Measurements from ENCODE around the gene NEK6. TPM values are rescaled to one million over a fixed set of nuclear protein-coding genes. Genes with fewer than 3 reads are reported as not detected.

Gene NEK6
- polyA plus RNA-seq, 1 experiment = 128 TPM

- ChIA-PET POLR2A (interaction anchor here (0.6 kb wide), 1 partner anchor 47 kb away, joined by 4 read pairs; no protein-coding TSS in a partner anchor), CTCF (interaction anchor here (1.4 kb wide), 1 partner anchor 62 kb away, joined by 3 read pairs; no protein-coding TSS in a partner anchor)
- no peak overlapping the region for H3K27ac ChIP-seq (ENCODE audit: low read depth, low read length)
- TF ChIP-seq, protein P1, sequence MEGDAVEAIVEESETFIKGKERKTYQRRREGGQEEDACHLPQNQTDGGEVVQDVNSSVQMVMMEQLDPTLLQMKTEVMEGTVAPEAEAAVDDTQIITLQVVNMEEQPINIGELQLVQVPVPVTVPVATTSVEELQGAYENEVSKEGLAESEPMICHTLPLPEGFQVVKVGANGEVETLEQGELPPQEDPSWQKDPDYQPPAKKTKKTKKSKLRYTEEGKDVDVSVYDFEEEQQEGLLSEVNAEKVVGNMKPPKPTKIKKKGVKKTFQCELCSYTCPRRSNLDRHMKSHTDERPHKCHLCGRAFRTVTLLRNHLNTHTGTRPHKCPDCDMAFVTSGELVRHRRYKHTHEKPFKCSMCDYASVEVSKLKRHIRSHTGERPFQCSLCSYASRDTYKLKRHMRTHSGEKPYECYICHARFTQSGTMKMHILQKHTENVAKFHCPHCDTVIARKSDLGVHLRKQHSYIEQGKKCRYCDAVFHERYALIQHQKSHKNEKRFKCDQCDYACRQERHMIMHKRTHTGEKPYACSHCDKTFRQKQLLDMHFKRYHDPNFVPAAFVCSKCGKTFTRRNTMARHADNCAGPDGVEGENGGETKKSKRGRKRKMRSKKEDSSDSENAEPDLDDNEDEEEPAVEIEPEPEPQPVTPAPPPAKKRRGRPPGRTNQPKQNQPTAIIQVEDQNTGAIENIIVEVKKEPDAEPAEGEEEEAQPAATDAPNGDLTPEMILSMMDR (IDR thresholded peaks at IDR 0.05; ENCODE audit: low read depth, low read length) = no peak
- H3K27me3 ChIP-seq (ENCODE audit: control insufficient read depth, insufficient read depth, low read length) = no peaks in the 10 kb centered on the region
- DNase-seq (ENCODE audit: low read depth, low spot score) = no peak
- H3K9me3 ChIP-seq (ENCODE audit: control insufficient read depth, insufficient read depth, low read length) = no peaks in the 10 kb centered on the region
- H3K4me3 ChIP-seq (ENCODE audit: low read depth, low read length) = no peak overlapping the region
Measured at GRCh38 chr9:124356745-124357390, 99.1 kb downstream of the NEK6 start.

- POLR2A ChIA-PET = no interaction called here
- Histone ChIP-seq H3K27ac (ENCODE audit: low read depth, low read length) (peak overlapping the region; percentile 21), H3K4me3 (ENCODE audit: low read depth, low read length) (no peak overlapping the region), H3K9me3 (ENCODE audit: control insufficient read depth, insufficient read depth, low read length) (no peaks in the 10 kb centered on the region), H3K27me3 (ENCODE audit: control insufficient read depth, insufficient read depth, low read length) (no peaks in the 10 kb centered on the region)
- TF ChIP-seq, protein P1 (IDR thresholded peaks at IDR 0.05; ENCODE audit: low read depth, low read length) = peak; percentile 19; the same call in 1 of the 2 replicates
- DNase-seq (ENCODE audit: low read depth, low spot score) = no peak
- CTCF ChIA-PET = interaction anchor here (0.6 to 1.4 kb wide), 3 partner anchors 11 to 235 kb away, joined by 3 read pairs; no protein-coding TSS in a partner anchor
Measured at GRCh38 chr9:124357721-124358361, 100.1 kb downstream of the NEK6 start.

- H3K27me3 ChIP-seq (ENCODE audit: control insufficient read depth, insufficient read depth, low read length) = no peaks in the 10 kb centered on the region
- ChIA-PET CTCF (interaction anchor here (1.0 kb wide), 1 partner anchor 10 kb away, joined by 3 read pairs; no protein-coding TSS in a partner anchor), POLR2A (no interaction called here)
- no peak for DNase-seq (ENCODE audit: low read depth, low spot score)
- H3K4me3 ChIP-seq (ENCODE audit: low read depth, low read length) = no peak overlapping the region
- H3K9me3 ChIP-seq (ENCODE audit: control insufficient read depth, insufficient read depth, low read length) = no peaks in the 10 kb centered on the region
- TF ChIP-seq, protein P1 (IDR thresholded peaks at IDR 0.05; ENCODE audit: low read depth, low read length) = no peak
- H3K27ac ChIP-seq (ENCODE audit: low read depth, low read length) = no peak overlapping the region
Measured at GRCh38 chr9:124358631-124359030, 100.9 kb downstream of the NEK6 start.

- Histone ChIP-seq H3K27me3 (ENCODE audit: control insufficient read depth, insufficient read depth, low read length) (no peaks in the 10 kb centered on the region), H3K9me3 (ENCODE audit: control insufficient read depth, insufficient read depth, low read length) (no peaks in the 10 kb centered on the region), H3K27ac (ENCODE audit: low read depth, low read length) (no peak overlapping the region), H3K4me3 (ENCODE audit: low read depth, low read length) (no peak overlapping the region)
- POLR2A ChIA-PET = no interaction called here
- CTCF ChIA-PET = no interaction called here
- DNase-seq (ENCODE audit: low read depth, low spot score) = no peak
- TF ChIP-seq, protein P1 (IDR thresholded peaks at IDR 0.05; ENCODE audit: low read depth, low read length) = no peak
Measured at GRCh38 chr9:124359426-124359825, 101.7 kb downstream of the NEK6 start.

All from AG04450 (cell line).